Trophoblast cell (in vitro differentiated cells and primary cell): ENCODE measurements around the gene MAF.

Experiments used
- DNase-seq, 2 donors: peaks; one replicate each; pipeline ENCODE4 v3.0.0-alpha.2; 2016
- H2AFZ ChIP-seq: 2 replicates; pipeline ENCODE4 v1.6.1; 2013; ENCODE audit warnings: low read length, moderate library complexity, mild to moderate bottlenecking; ENCODE audit not compliant: insufficient read depth, poor library complexity
- H2AK5ac ChIP-seq: 2 replicates; pipeline ENCODE4 v1.6.1; 2013; ENCODE audit warnings: mild to moderate bottlenecking, low read length
- H2BK120ac ChIP-seq: 2 replicates; pipeline ENCODE4 v1.6.1; 2013; ENCODE audit warnings: low read length, mild to moderate bottlenecking, moderate library complexity; ENCODE audit not compliant: insufficient read depth, poor library complexity
- H2BK12ac ChIP-seq: 2 replicates; pipeline ENCODE4 v1.6.1; 2013; ENCODE audit warnings: mild to moderate bottlenecking, low read length, moderate library complexity
- H2BK5ac ChIP-seq: 2 replicates; pipeline ENCODE4 v1.6.1; 2013; ENCODE audit warnings: low read length, low read depth, moderate library complexity, mild to moderate bottlenecking; ENCODE audit not compliant: poor library complexity
- H3K14ac ChIP-seq: 2 replicates; pipeline ENCODE4 v1.6.1; 2013; ENCODE audit warnings: mild to moderate bottlenecking, low read length
- H3K18ac ChIP-seq: 2 replicates; pipeline ENCODE4 v1.6.1; 2013; ENCODE audit warnings: mild to moderate bottlenecking, low read length
- H3K23ac ChIP-seq: 2 replicates; pipeline ENCODE4 v1.6.1; 2013; ENCODE audit warnings: low read length
- H3K27ac ChIP-seq: 2 replicates; pipeline ENCODE4 v1.5.1; 2013; ENCODE audit warnings: low read depth, mild to moderate bottlenecking, inconsistent platforms, low read length, moderate library complexity
- H3K27me3 ChIP-seq: 2 replicates; pipeline ENCODE4 v1.6.1; 2013; ENCODE audit warnings: inconsistent platforms, mild to moderate bottlenecking, low read length, moderate library complexity; ENCODE audit not compliant: insufficient read depth
- H3K36me3 ChIP-seq, 2 experiments: 1 replicate in 1 of 2; 2 replicates in 1 of 2; pipeline ENCODE4 v1.6.1; 2013; ENCODE audit warnings: low read length in 2 of 2, mild to moderate bottlenecking in 2 of 2, moderate library complexity in 1 of 2; ENCODE audit not compliant: insufficient read depth in 2 of 2, control insufficient read depth in 1 of 2
- H3K4ac ChIP-seq: 2 replicates; pipeline ENCODE4 v1.6.1; 2013; ENCODE audit warnings: low read depth, mild to moderate bottlenecking, low read length, moderate library complexity
- H3K4me1 ChIP-seq, 2 experiments: 1 replicate in 1 of 2; 2 replicates in 1 of 2; pipeline ENCODE4 v1.6.1; 2013; ENCODE audit warnings: low read length in 2 of 2, mild to moderate bottlenecking in 2 of 2, moderate library complexity in 1 of 2; ENCODE audit not compliant: insufficient read depth in 2 of 2, control insufficient read depth in 1 of 2
- H3K4me2 ChIP-seq: 2 replicates; pipeline ENCODE4 v1.6.1; 2013; ENCODE audit warnings: inconsistent platforms, mild to moderate bottlenecking, low read length, moderate library complexity
- H3K4me3 ChIP-seq: 2 replicates; pipeline ENCODE4 v1.5.1; 2013; ENCODE audit warnings: mild to moderate bottlenecking, low read depth, low read length, inconsistent platforms
- H3K79me1 ChIP-seq: one replicate; pipeline ENCODE4 v1.6.1; 2013; ENCODE audit warnings: low read length
- H3K79me2 ChIP-seq: 2 replicates; pipeline ENCODE4 v1.6.1; 2013; ENCODE audit warnings: low read length, mild to moderate bottlenecking; ENCODE audit not compliant: control insufficient read depth, insufficient read depth, poor library complexity
- H3K9ac ChIP-seq: 2 replicates; pipeline ENCODE4 v1.6.1; 2013; ENCODE audit warnings: mild to moderate bottlenecking, low read length
- H3K9me3 ChIP-seq: 2 replicates; pipeline ENCODE4 v1.6.1; 2013; ENCODE audit warnings: low read depth, mild to moderate bottlenecking, control low read depth, inconsistent platforms, low read length; ENCODE audit not compliant: insufficient read depth
- H4K12ac ChIP-seq: 2 replicates; pipeline ENCODE4 v1.6.1; 2013; ENCODE audit warnings: low read depth, mild to moderate bottlenecking, low read length, moderate library complexity
- H4K8ac ChIP-seq: 2 replicates; pipeline ENCODE4 v1.6.1; 2013; ENCODE audit warnings: low read depth, mild to moderate bottlenecking, low read length, moderate library complexity
- H4K91ac ChIP-seq: one replicate; pipeline ENCODE4 v1.6.1; 2013; ENCODE audit warnings: low read depth, mild to moderate bottlenecking, low read length, moderate library complexity
- WGBS: extraction: QIAGEN DNeasy Blood & Tissue Kit; methylation state at CpG from one replicate; pipeline ENCODE4 v1.1.7; 2013; ENCODE audit warnings: missing lambda C conversion rate; ENCODE audit not compliant: insufficient read length, insufficient coverage; ENCODE audit errors: extremely low coverage; 5-methylcytosine and 5-hydroxymethylcytosine counted together

MAF gene

GRCh38 chr16:79603055-79603454 is 2.5 kb upstream of the MAF start:
- Histone ChIP-seq H2AFZ (no peak overlapping the region), H3K4me2 (no peak overlapping the region), H2BK120ac (no peak overlapping the region), H3K23ac (no peak overlapping the region), H3K27ac (no peak overlapping the region), H3K4me1 (peaks cover 8 to 17% of the 10 kb centered on the region in 2 experiments), H3K27me3 (peaks cover 6% of the 10 kb centered on the region), H3K9ac (no peak overlapping the region), H2AK5ac (no peak overlapping the region), H3K9me3 (no peaks in the 10 kb centered on the region), H3K4ac (no peak overlapping the region), H3K4me3 (no peak overlapping the region), H3K79me2 (peaks cover 5% of the 10 kb centered on the region), H3K18ac (no peak overlapping the region), H2BK12ac (no peak overlapping the region), H4K12ac (no peak overlapping the region), H3K79me1 (peaks cover 12% of the 10 kb centered on the region), H4K91ac (no peak overlapping the region), H4K8ac (no peak overlapping the region), H2BK5ac (no peak overlapping the region), H3K36me3 (peaks cover 0 to 2% of the 10 kb centered on the region in 2 experiments), H3K14ac (no peak overlapping the region)
- no peak for DNase-seq
- no CpG with 5 or more reads among the region's 2 CpGs for WGBS

GRCh38 chr16:79602628-79603014 is 2.1 kb upstream of the MAF start:
- Histone ChIP-seq H3K18ac (no peak overlapping the region), H3K27ac (no peak overlapping the region), H3K27me3 (peaks cover 6% of the 10 kb centered on the region), H3K9me3 (no peaks in the 10 kb centered on the region), H3K4me2 (no peak overlapping the region), H2AFZ (no peak overlapping the region), H3K79me2 (peaks cover 5% of the 10 kb centered on the region), H2AK5ac (no peak overlapping the region), H3K23ac (no peak overlapping the region), H2BK120ac (peak overlapping the region; percentile 38), H3K4me1 (peaks cover 4 to 12% of the 10 kb centered on the region in 2 experiments), H3K14ac (no peak overlapping the region), H3K9ac (no peak overlapping the region), H3K79me1 (peaks cover 12% of the 10 kb centered on the region), H4K12ac (no peak overlapping the region), H3K4ac (no peak overlapping the region), H3K36me3 (peaks cover 0 to 2% of the 10 kb centered on the region in 2 experiments), H3K4me3 (no peak overlapping the region), H2BK5ac (no peak overlapping the region), H2BK12ac (no peak overlapping the region), H4K8ac (no peak overlapping the region), H4K91ac (no peak overlapping the region)
- WGBS: no CpG with 5 or more reads among the region's 5 CpGs
- DNase-seq: no peak

GRCh38 chr16:79601931-79602627 is 1.5 kb upstream of the MAF start:
- H2BK120ac ChIP-seq: peak overlapping the region; percentile 38
- no peak overlapping the region for H3K23ac ChIP-seq
- no peak overlapping the region for H4K12ac ChIP-seq
- H3K14ac ChIP-seq: no peak overlapping the region
- peaks cover 12% of the 10 kb centered on the region for H3K79me1 ChIP-seq
- H2AFZ ChIP-seq: no peak overlapping the region
- H3K36me3 ChIP-seq: peaks cover 0 to 2% of the 10 kb centered on the region in 2 experiments
- H2BK5ac ChIP-seq: no peak overlapping the region
- peak overlapping the region; percentile 36 for H2BK12ac ChIP-seq
- no peak overlapping the region for H2AK5ac ChIP-seq
- no peak overlapping the region for H3K18ac ChIP-seq
- H3K4me1 ChIP-seq: peaks cover 0 to 9% of the 10 kb centered on the region in 2 experiments
- H3K4me3 ChIP-seq: no peak overlapping the region
- H3K9me3 ChIP-seq: no peaks in the 10 kb centered on the region
- peak overlapping the region; percentile 87 for H3K4me2 ChIP-seq
- H3K27ac ChIP-seq: no peak overlapping the region
- H3K79me2 ChIP-seq: peaks cover 5% of the 10 kb centered on the region
- H4K91ac ChIP-seq: no peak overlapping the region
- DNase-seq: peak; percentile 57 to 80
- peaks cover 6% of the 10 kb centered on the region for H3K27me3 ChIP-seq
- H4K8ac ChIP-seq: no peak overlapping the region
- no CpG with 5 or more reads among the region's 15 CpGs for WGBS
- no peak overlapping the region for H3K9ac ChIP-seq
- H3K4ac ChIP-seq: no peak overlapping the region

- peak overlapping the region; percentile 74 for H3K9ac ChIP-seq
- no CpG with 5 or more reads among the region's 51 CpGs for WGBS
- peak overlapping the region; percentile 8 for H3K18ac ChIP-seq
Observed at GRCh38 chr16:79601092-79601930, 774 bp upstream of the MAF start.

More at GRCh38 chr16:79601092-79601930, 774 bp upstream of the MAF start:
- Histone ChIP-seq H3K36me3 (peaks cover 0 to 2% of the 10 kb centered on the region in 2 experiments), H3K27me3 (peaks cover 6% of the 10 kb centered on the region), H3K27ac (peak overlapping the region; percentile 46), H3K79me1 (peaks cover 12% of the 10 kb centered on the region), H3K4me3 (peak overlapping the region; percentile 73), H2BK12ac (peak overlapping the region; percentile 0), H4K91ac (peak overlapping the region; percentile 47), H2BK120ac (peak overlapping the region; percentile 43), H4K8ac (peak overlapping the region; percentile 72), H3K4me1 (peaks cover 0 to 6% of the 10 kb centered on the region in 2 experiments), H2BK5ac (peak overlapping the region; percentile 15), H2AFZ (peak overlapping the region; percentile 72), H4K12ac (no peak overlapping the region), H3K14ac (peak overlapping the region; percentile 3), H3K4ac (peak overlapping the region; percentile 13), H2AK5ac (no peak overlapping the region), H3K79me2 (peaks cover 5% of the 10 kb centered on the region), H3K4me2 (peak overlapping the region; percentile 87), H3K9me3 (no peaks in the 10 kb centered on the region), H3K23ac (no peak overlapping the region)
- peak; percentile 30 to 50 for DNase-seq
